Glutamatergic neuron (in vitro differentiated cells): Measurements from ENCODE around the gene LCE7A. TPM values are rescaled to one million over a fixed set of nuclear protein-coding genes. Genes with fewer than 3 reads are reported as not detected.

ENCODE experiments used
- DNase-seq: peaks from one replicate; pipeline ENCODE4 v3.0.0; 2022
- H3K27ac Mint-ChIP-seq: one replicate; pipeline ENCODE4 v1.8.0; 2020; ENCODE audit warnings: mild to moderate bottlenecking, mixed read lengths, inconsistent platforms; ENCODE audit not compliant: unreplicated experiment
- H3K27me3 Mint-ChIP-seq: one replicate; pipeline ENCODE4 v1.8.0; 2020; ENCODE audit warnings: mild to moderate bottlenecking, moderate library complexity, mixed read lengths, inconsistent platforms; ENCODE audit not compliant: unreplicated experiment
- H3K36me3 Mint-ChIP-seq: one replicate; pipeline ENCODE4 v1.8.0; 2020; ENCODE audit warnings: mild to moderate bottlenecking, mixed read lengths, inconsistent platforms; ENCODE audit not compliant: unreplicated experiment
- H3K4me1 Mint-ChIP-seq: one replicate; pipeline ENCODE4 v1.8.0; 2020; ENCODE audit warnings: mild to moderate bottlenecking, low read depth, mixed read lengths, inconsistent platforms; ENCODE audit not compliant: unreplicated experiment
- H3K4me3 Mint-ChIP-seq: one replicate; pipeline ENCODE4 v1.8.0; 2020; ENCODE audit warnings: mild to moderate bottlenecking, mixed read lengths, inconsistent platforms; ENCODE audit not compliant: unreplicated experiment
- H3K9me3 Mint-ChIP-seq: one replicate; pipeline ENCODE4 v1.8.0; 2020; ENCODE audit warnings: mild to moderate bottlenecking, moderate library complexity, mixed read lengths, inconsistent platforms; ENCODE audit not compliant: unreplicated experiment
- total RNA-seq: library from RNA; stranded (reverse); fragmentation: NEBNext Ultra II Directional; extraction: Animal tissue kit (Norgen Biotek cat#: 25700); gene quantifications from one replicate; pipeline ENCODE4 v1.2.1, GENCODE V29; 2021; ENCODE audit not compliant: unreplicated experiment
- TF ChIP-seq, protein P1 (sequence below): fragments of 200-600 bp; sonication (generic); IDR thresholded peaks from one replicate; pipeline ENCODE4 v1.5.0; 2021; ENCODE audit not compliant: partially characterized antibody, unreplicated experiment

The LCE7A gene
- total RNA-seq, 1 donor from 2014 or later, result not detected

DNA sequence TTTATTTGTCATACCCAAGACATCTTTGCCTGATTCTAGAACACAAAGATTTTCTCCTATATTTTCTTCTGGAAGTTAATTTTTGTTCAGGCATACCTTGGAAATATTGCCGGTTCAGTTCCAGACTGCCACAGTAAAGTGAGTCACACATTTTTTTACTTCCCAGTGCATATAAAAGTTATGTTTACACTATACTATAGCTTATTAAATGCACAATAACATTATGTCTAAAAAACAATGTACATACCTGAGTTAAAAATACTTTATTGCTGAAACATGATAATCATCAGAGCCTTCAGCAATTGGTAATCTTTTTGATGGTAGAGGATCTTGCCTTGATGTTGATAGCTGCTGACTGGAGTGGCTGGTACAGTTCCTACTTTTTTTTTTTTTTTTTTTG, 28.3 kb downstream of the LCE7A start:
- H3K4me1 Mint-ChIP-seq, result no peaks in the 10 kb centered on the region

GRCh38 chr1:152899027-152899426, 39.2 kb downstream of the LCE7A start:
- H3K4me3 Mint-ChIP-seq, result no peak overlapping the region
- H3K9me3 Mint-ChIP-seq, result no peaks in the 10 kb centered on the region
- no peaks in the 10 kb centered on the region for H3K4me1 Mint-ChIP-seq
- H3K36me3 Mint-ChIP-seq, result no peaks in the 10 kb centered on the region
- TF ChIP-seq, protein P1, sequence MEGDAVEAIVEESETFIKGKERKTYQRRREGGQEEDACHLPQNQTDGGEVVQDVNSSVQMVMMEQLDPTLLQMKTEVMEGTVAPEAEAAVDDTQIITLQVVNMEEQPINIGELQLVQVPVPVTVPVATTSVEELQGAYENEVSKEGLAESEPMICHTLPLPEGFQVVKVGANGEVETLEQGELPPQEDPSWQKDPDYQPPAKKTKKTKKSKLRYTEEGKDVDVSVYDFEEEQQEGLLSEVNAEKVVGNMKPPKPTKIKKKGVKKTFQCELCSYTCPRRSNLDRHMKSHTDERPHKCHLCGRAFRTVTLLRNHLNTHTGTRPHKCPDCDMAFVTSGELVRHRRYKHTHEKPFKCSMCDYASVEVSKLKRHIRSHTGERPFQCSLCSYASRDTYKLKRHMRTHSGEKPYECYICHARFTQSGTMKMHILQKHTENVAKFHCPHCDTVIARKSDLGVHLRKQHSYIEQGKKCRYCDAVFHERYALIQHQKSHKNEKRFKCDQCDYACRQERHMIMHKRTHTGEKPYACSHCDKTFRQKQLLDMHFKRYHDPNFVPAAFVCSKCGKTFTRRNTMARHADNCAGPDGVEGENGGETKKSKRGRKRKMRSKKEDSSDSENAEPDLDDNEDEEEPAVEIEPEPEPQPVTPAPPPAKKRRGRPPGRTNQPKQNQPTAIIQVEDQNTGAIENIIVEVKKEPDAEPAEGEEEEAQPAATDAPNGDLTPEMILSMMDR, result no peak
- DNase-seq, result no peak
- H3K27ac Mint-ChIP-seq, result no peak overlapping the region
- peaks cover 1% of the 10 kb centered on the region for H3K27me3 Mint-ChIP-seq

More for the DNA sequence above, 28.3 kb downstream of the LCE7A start:
- H3K4me3 Mint-ChIP-seq, result no peak overlapping the region
- no peak for DNase-seq
- no peaks in the 10 kb centered on the region for H3K27me3 Mint-ChIP-seq
- no peak overlapping the region for H3K27ac Mint-ChIP-seq
- H3K9me3 Mint-ChIP-seq, result no peaks in the 10 kb centered on the region
- TF ChIP-seq, protein P1, result no peak
- no peaks in the 10 kb centered on the region for H3K36me3 Mint-ChIP-seq

DNA sequence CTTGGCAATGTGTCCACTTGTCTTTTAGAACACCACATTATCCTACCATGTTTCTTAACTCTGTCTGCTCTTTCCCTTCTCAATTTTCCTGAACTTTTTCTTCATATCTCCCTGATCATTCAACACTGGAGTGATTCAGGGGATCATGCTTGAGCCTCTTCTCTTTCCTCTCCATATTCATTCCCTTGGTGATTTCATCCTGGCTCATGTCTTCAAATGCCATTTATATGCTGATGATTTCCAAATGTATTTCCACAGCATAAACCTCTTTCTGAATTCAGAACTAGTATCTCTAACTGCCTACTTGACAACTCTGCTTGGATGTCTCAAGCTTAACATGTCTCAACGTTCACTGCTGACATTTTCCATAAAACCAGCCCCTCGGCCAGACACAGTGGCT, 40.1 kb downstream of the LCE7A start:
- H3K27me3 Mint-ChIP-seq, result peaks cover 1% of the 10 kb centered on the region
- TF ChIP-seq, protein P1, result no peak

DNA sequence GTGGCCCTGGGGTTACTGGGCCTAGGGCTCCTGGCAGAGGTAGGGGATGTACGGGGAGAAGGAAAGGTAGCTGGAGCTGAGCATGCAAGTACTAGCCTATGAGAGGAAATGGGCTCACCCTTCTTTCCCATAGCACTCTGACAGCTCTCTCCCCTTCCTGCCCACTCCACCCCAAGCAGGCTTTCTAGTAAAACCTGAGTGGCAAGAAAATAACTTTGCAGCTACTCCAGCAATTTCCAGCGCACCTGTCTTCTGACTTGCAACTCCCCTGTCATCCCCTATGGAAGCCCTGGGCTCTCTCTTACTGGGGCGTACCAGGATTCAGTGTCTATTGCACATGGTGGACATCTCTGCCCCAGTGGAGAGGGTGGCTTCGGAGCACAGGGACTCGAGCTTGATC, 41.8 kb downstream of the LCE7A start:
- Mint-ChIP-seq H3K9me3 (no peaks in the 10 kb centered on the region), H3K27me3 (peaks cover 1% of the 10 kb centered on the region), H3K27ac (no peak overlapping the region), H3K36me3 (no peaks in the 10 kb centered on the region), H3K4me1 (no peaks in the 10 kb centered on the region), H3K4me3 (no peak overlapping the region)
- TF ChIP-seq, protein P1, result no peak
- no peak for DNase-seq

More for the DNA sequence above, 40.1 kb downstream of the LCE7A start:
- Mint-ChIP-seq H3K4me3 (no peak overlapping the region), H3K27ac (no peak overlapping the region), H3K36me3 (no peaks in the 10 kb centered on the region), H3K4me1 (no peaks in the 10 kb centered on the region), H3K9me3 (no peaks in the 10 kb centered on the region)
- no peak for DNase-seq

- H3K9me3 Mint-ChIP-seq, result no peaks in the 10 kb centered on the region
- DNase-seq, result peak; percentile 27
- TF ChIP-seq, protein P1, result no peak
- H3K27ac Mint-ChIP-seq, result no peak overlapping the region
- H3K4me1 Mint-ChIP-seq, result no peaks in the 10 kb centered on the region
- H3K36me3 Mint-ChIP-seq, result no peaks in the 10 kb centered on the region
- H3K4me3 Mint-ChIP-seq, result no peak overlapping the region
- peaks cover 1% of the 10 kb centered on the region for H3K27me3 Mint-ChIP-seq
Measured at GRCh38 chr1:152902636-152903035, 42.8 kb downstream of the LCE7A start.
